GM12878 (cell line): ENCODE results near the gene SPACDR. TPM values are rescaled to one million over a fixed set of nuclear protein-coding genes. Genes with fewer than 3 reads are reported as not detected.

Source experiments
- ATAC-seq: fragments of 200-7000 bp; cut with Tn5 transposase; 3 replicates; pipeline ENCODE4 v1.9.1; 2020; ENCODE audit warnings: mild to moderate bottlenecking, moderate library complexity
- BruUV-seq: library from RNA; stranded (reverse); fragments of 400-500 nt; replicated peaks from 2 replicates; lab custom pipeline; 2021; lab: Mats Ljungman, UMichigan
- CTCF ChIA-PET: fragments of 300-600 bp; sonication (Branson Sonifier 250); formaldehyde crosslinking; extraction: SDS; loops from one replicate; lab custom pipeline; 2021; ENCODE audit warnings: inconsistent platforms; lab: Yijun Ruan, JAX
- POLR2A ChIA-PET: fragments of 350-600 bp; formaldehyde crosslinking; extraction: SDS; loops from one replicate; lab custom pipeline; 2021; ENCODE audit warnings: inconsistent platforms; lab: Charles Lee
- RAD21 ChIA-PET: fragments of 300-600 bp; sonication (Branson Sonifier 250); formaldehyde crosslinking; loops from one replicate; lab custom pipeline; 2023; ENCODE audit warnings: antibody characterized with exemption; ENCODE audit not compliant: unreplicated experiment; lab: Charles Lee
- SMC1A ChIA-PET: fragments of 300-600 bp; sonication (Branson Sonifier 250); formaldehyde crosslinking; loops from one replicate; lab custom pipeline; 2023; ENCODE audit not compliant: unreplicated experiment, uncharacterized antibody; lab: Charles Lee
- DNase-seq: peaks from one replicate; pipeline ENCODE4 v3.0.0-alpha.2; 2011; ENCODE audit warnings: low read depth, low spot score
- FAIRE-seq: peaks from 3 replicates; lab custom pipeline; 2011; peaks lifted over from hg19 to GRCh38; lab: Jason Lieb, UNC
- H2AFZ ChIP-seq: 2 replicates; pipeline ENCODE4 v1.6.0; 2011; ENCODE audit warnings: low read depth, low read length, control low read depth; ENCODE audit not compliant: control insufficient read depth
- H3K27ac ChIP-seq: 2 replicates; pipeline ENCODE4 v1.5.1; 2011; ENCODE audit warnings: control low read depth; ENCODE audit not compliant: control insufficient read depth, insufficient read depth
- H3K27me3 ChIP-seq, 2 experiments: replicated peaks in 1 of 2; 2 replicates each; pipeline versions ENCODE4 v1.6.0 to v1.6.1; 2011; ENCODE audit warnings: low read length in 1 of 2; ENCODE audit not compliant: control insufficient read depth in 2 of 2, insufficient read depth in 2 of 2
- H3K36me3 ChIP-seq, 2 experiments: 2 replicates each; pipeline ENCODE4 v1.5.1; 2011; ENCODE audit warnings: low read length in 1 of 2; ENCODE audit not compliant: control insufficient read depth in 2 of 2, insufficient read depth in 2 of 2
- H3K4me1 ChIP-seq: 2 replicates; pipeline ENCODE4 v1.6.1; 2011; ENCODE audit warnings: mild to moderate bottlenecking, low read length, moderate library complexity, mixed read lengths; ENCODE audit not compliant: control insufficient read depth, insufficient read depth
- H3K4me2 ChIP-seq: 2 replicates; pipeline ENCODE4 v1.6.0; 2011; ENCODE audit warnings: control low read depth; ENCODE audit not compliant: control insufficient read depth, insufficient read depth
- H3K4me3 ChIP-seq: fragments of 200-600 bp; sonication (generic); 2 replicates; pipeline ENCODE4 v1.5.1; 2016
- H3K79me2 ChIP-seq: 2 replicates; pipeline ENCODE4 v1.6.0; 2011; ENCODE audit warnings: low read length; ENCODE audit not compliant: control insufficient read depth, insufficient read depth
- H3K9ac ChIP-seq: 2 replicates; pipeline ENCODE4 v1.8.0; 2011; ENCODE audit warnings: low read length, control low read depth, mixed read lengths; ENCODE audit not compliant: control insufficient read depth, insufficient read depth
- H3K9me3 ChIP-seq: replicated peaks from 3 replicates; pipeline ENCODE4 v1.5.1; 2011; ENCODE audit warnings: mild to moderate bottlenecking, low read length; ENCODE audit not compliant: control insufficient read depth, insufficient read depth
- H4K20me1 ChIP-seq: 2 replicates; pipeline ENCODE4 v1.6.0; 2011; ENCODE audit not compliant: control insufficient read depth, insufficient read depth
- BACH1 ChIP-seq: fragments of 450-650 bp; IDR thresholded peaks from 2 replicates; pipeline ENCODE4 v1.6.1; 2017; ENCODE audit warnings: mild to moderate bottlenecking, borderline replicate concordance
- FOS ChIP-seq: IDR thresholded peaks from 3 replicates; pipeline ENCODE4 v1.6.1; 2011; ENCODE audit warnings: borderline replicate concordance; ENCODE audit not compliant: insufficient read length; ENCODE audit errors: extremely low read depth
- LARP7 ChIP-seq: fragments of 450-650 bp; IDR thresholded peaks from 2 replicates; pipeline ENCODE4 v1.6.1; 2017; ENCODE audit warnings: mild to moderate bottlenecking
- MXI1 ChIP-seq: fragments of 150-350 bp; IDR thresholded peaks from 2 replicates; pipeline ENCODE4 v1.6.1; 2011; ENCODE audit warnings: low read depth, mild to moderate bottlenecking, inconsistent platforms, low read length, improper control_type of control experiment
- POU2F2 ChIP-seq: IDR thresholded peaks from 3 replicates; pipeline ENCODE4 v1.6.1; 2011; ENCODE audit warnings: low read depth, mild to moderate bottlenecking, low read length, borderline replicate concordance
- RB1 ChIP-seq: fragments of 450-650 bp; formaldehyde crosslinking; IDR thresholded peaks from 2 replicates; pipeline ENCODE4 v1.6.1; 2017; ENCODE audit warnings: mild to moderate bottlenecking, borderline replicate concordance
- RELA ChIP-seq: fragments of 450-650 bp; IDR thresholded peaks from 2 replicates; pipeline ENCODE4 v1.8.0; 2014; ENCODE audit warnings: borderline replicate concordance; ENCODE audit not compliant: partially characterized antibody
- SMC3 ChIP-seq: IDR thresholded peaks from 2 replicates; pipeline ENCODE4 v1.6.1; 2011; ENCODE audit warnings: low read length, improper control_type of control experiment, borderline replicate concordance
- ZNF274 ChIP-seq: IDR thresholded peaks from one replicate; pipeline ENCODE4 v1.8.0; 2011; ENCODE audit not compliant: insufficient read length, insufficient read depth
- WGBS: methylation state at CpG from one replicate; pipeline ENCODE4 v1.1.6; 2016; ENCODE audit warnings: low lambda C conversion rate; ENCODE audit not compliant: insufficient replicate concordance, insufficient coverage; ENCODE audit errors: missing lambda C conversion rate; 5-methylcytosine and 5-hydroxymethylcytosine counted together
- in situ Hi-C: fragments of 300-500 bp; cut with MboI; formaldehyde crosslinking; loops from 9 replicates; pipeline ENCODE4 v1.14.3; 2018; ENCODE audit warnings: mixed read lengths
- intact Hi-C: fragments of 100-400 bp; cut with micrococcal nuclease; formaldehyde crosslinking; loops from one replicate; pipeline ENCODE4 v1.14.2; 2022; ENCODE audit not compliant: unreplicated experiment
- polyA plus RNA-seq, 11 experiments: library from polyadenylated mRNA; depleted of rRNA in 4 of 11; unstranded in 6 of 11; stranded (reverse) in 5 of 11; fragments of >200 nt; fragmentation: Nextera tagmentation in 4 of 11; fragmentation: Illumina TruSeq in 1 of 11; extraction: Ambion mirVana in 4 of 11; extraction: Trizol in 1 of 11; gene quantifications; 1 replicate in 1 of 11; 2 replicates in 10 of 11; pipeline versions ENCODE4 v1.2.1 to v1.2.3, GENCODE V29; 2011 to 2016; ENCODE audit warnings: inconsistent platforms in 2 of 11, missing spikeins in 2 of 11, low read depth in 1 of 11
- total RNA-seq, 4 experiments: library from RNA; depleted of rRNA in 3 of 4; stranded (reverse); fragments of >200 nt in 3 of 4; fragmentation: Illumina TruSeq in 1 of 4; extraction: Trizol in 1 of 4; gene quantifications; 2 replicates each; pipeline versions ENCODE4 v1.2.1 to v1.2.3, GENCODE V29; 2013 to 2021
- TF ChIP-seq, protein P1 (sequence below): fragments of 450-650 bp; conservative IDR thresholded peaks from 2 replicates; pipeline ENCODE4 v1.6.1; 2017; ENCODE audit warnings: mild to moderate bottlenecking, moderate library complexity
- TF ChIP-seq, protein P2 (sequence below): fragments of 150-350 bp; IDR thresholded peaks from 2 replicates; pipeline ENCODE4 v1.6.1; 2014; ENCODE audit warnings: mild to moderate bottlenecking, low read depth, low read length
- TF ChIP-seq, protein P3 (sequence below): fragments of 450-650 bp; IDR thresholded peaks from 2 replicates; pipeline ENCODE4 v1.6.1; 2016; ENCODE audit warnings: mild to moderate bottlenecking

SPACDR gene
- total and polyA plus RNA-seq, 10 of the 15 experiments (the other 5 are each of a cell fraction or from before 2014, with no cell fraction given), result 0.18 to 1.5 (median 0.63) TPM

DNA sequence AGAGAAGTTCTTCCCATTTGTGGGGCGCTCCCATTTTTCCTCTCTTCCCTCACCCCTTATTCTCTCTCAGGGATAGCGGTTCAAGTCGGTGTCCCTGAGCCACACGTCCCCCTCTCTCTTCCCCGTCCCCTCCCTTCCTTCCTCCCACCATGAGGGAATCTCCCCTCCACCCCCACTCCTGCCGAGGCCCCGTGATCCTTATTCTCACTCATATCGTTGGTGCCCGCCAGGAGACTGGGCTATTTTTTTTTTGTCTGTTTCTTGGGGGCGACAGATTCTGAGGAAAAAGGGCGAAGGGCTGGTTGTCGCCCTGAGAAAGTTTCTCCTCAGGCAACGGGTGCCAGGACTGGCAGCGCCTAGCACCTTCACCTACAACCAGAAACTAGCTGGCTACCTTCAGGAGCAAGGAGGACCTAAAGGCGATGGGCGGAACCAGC, 36.3 kb downstream of the SPACDR start:
- ChIA-PET SMC1A (interaction anchor here (0.8 to 3.0 kb wide), 5 partner anchors 12 to 53 kb away, joined by 3 to 15 read pairs (median 9); no protein-coding TSS in a partner anchor), POLR2A (interaction anchor here (0.5 to 2.5 kb wide), 15 partner anchors 8 to 228 kb away, joined by 3 to 18 read pairs (median 6); partner anchors contain the start of genes FBXO24, LRCH4 and PPP1R35), RAD21 (interaction anchor here (1.0 to 3.1 kb wide), 12 partner anchors 8 to 161 kb away, joined by 3 to 25 read pairs (median 4); partner anchors contain the start of gene TSC22D4), CTCF (interaction anchor here (0.8 to 1.6 kb wide), 4 partner anchors 9 to 53 kb away, joined by 3 to 8 read pairs (median 6); no protein-coding TSS in a partner anchor)
- H3K79me2 ChIP-seq, result peaks cover 34% of the 10 kb centered on the region
- H3K27ac ChIP-seq, result peak overlapping the region; percentile 99; the same call in 1 of the 2 replicates
- H3K9ac ChIP-seq, result no peak overlapping the region; the same call in 1 of the 2 replicates
- ATAC-seq (no peak), FAIRE-seq (no peak), DNase-seq (no peak)
- BruUV-seq, result no TSS peak
- no peak for TF ChIP-seq ZNF274
- TF ChIP-seq MXI1, result no peak
- TF ChIP-seq LARP7, result peak; percentile 30; the same call in 1 of the 2 replicates
- TF ChIP-seq, protein P1, sequence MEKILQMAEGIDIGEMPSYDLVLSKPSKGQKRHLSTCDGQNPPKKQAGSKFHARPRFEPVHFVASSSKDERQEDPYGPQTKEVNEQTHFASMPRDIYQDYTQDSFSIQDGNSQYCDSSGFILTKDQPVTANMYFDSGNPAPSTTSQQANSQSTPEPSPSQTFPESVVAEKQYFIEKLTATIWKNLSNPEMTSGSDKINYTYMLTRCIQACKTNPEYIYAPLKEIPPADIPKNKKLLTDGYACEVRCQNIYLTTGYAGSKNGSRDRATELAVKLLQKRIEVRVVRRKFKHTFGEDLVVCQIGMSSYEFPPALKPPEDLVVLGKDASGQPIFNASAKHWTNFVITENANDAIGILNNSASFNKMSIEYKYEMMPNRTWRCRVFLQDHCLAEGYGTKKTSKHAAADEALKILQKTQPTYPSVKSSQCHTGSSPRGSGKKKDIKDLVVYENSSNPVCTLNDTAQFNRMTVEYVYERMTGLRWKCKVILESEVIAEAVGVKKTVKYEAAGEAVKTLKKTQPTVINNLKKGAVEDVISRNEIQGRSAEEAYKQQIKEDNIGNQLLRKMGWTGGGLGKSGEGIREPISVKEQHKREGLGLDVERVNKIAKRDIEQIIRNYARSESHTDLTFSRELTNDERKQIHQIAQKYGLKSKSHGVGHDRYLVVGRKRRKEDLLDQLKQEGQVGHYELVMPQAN, result peak; percentile 19; the same call in 1 of the 2 replicates
- TF ChIP-seq, protein P2, sequence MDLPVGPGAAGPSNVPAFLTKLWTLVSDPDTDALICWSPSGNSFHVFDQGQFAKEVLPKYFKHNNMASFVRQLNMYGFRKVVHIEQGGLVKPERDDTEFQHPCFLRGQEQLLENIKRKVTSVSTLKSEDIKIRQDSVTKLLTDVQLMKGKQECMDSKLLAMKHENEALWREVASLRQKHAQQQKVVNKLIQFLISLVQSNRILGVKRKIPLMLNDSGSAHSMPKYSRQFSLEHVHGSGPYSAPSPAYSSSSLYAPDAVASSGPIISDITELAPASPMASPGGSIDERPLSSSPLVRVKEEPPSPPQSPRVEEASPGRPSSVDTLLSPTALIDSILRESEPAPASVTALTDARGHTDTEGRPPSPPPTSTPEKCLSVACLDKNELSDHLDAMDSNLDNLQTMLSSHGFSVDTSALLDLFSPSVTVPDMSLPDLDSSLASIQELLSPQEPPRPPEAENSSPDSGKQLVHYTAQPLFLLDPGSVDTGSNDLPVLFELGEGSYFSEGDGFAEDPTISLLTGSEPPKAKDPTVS, result no peak
- 0 out of 2 replicates have a peak, but pooled peaks have one; percentile 29 for TF ChIP-seq BACH1
- TF ChIP-seq, protein P3, sequence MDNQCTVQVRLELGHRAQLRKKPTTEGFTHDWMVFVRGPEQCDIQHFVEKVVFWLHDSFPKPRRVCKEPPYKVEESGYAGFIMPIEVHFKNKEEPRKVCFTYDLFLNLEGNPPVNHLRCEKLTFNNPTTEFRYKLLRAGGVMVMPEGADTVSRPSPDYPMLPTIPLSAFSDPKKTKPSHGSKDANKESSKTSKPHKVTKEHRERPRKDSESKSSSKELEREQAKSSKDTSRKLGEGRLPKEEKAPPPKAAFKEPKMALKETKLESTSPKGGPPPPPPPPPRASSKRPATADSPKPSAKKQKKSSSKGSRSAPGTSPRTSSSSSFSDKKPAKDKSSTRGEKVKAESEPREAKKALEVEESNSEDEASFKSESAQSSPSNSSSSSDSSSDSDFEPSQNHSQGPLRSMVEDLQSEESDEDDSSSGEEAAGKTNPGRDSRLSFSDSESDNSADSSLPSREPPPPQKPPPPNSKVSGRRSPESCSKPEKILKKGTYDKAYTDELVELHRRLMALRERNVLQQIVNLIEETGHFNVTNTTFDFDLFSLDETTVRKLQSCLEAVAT, result peak; percentile 64; the same call in 1 of the 2 replicates
- TF ChIP-seq FOS, result no peak
- 0 out of 2 replicates have a peak, but pooled peaks have one; percentile 96 for TF ChIP-seq RB1
- no peak for TF ChIP-seq RELA
- TF ChIP-seq SMC3, result no peak
- no peak for TF ChIP-seq POU2F2
- WGBS, result 72% methylated on average over 11 of the region's 16 CpGs
- peaks cover 25% of the 10 kb centered on the region for H3K4me1 ChIP-seq
- in situ Hi-C loops, result no loop called here
- H3K9me3 ChIP-seq, result no peaks in the 10 kb centered on the region
- peak overlapping the region; percentile 66 for H3K4me2 ChIP-seq
- H3K4me3 ChIP-seq, result peak overlapping the region; percentile 37; the same call in 1 of the 2 replicates
- peaks cover 2 to 3% of the 10 kb centered on the region in 2 experiments; a peak in 2 of 4 replicates for H3K36me3 ChIP-seq
- intact Hi-C loops, result no loop called here
- no peaks in the 10 kb centered on the region for H4K20me1 ChIP-seq
- peak overlapping the region; percentile 91 for H2AFZ ChIP-seq
- no peaks in the 10 kb centered on the region for H3K27me3 ChIP-seq
